ENCODE data around the gene SPAAR. TPM values are rescaled to one million over a fixed set of nuclear protein-coding genes. Genes with fewer than 3 reads are reported as not detected.

Gene SPAAR
- total RNA-seq, 1 experiment from 2014 or later: 0.72 TPM

- POLR2A ChIA-PET: interaction anchor here (0.5 to 3.3 kb wide), 4 partner anchors 10 to 133 kb away, joined by 3 to 26 read pairs (median 8); partner anchors contain the start of gene HRCT1
- CTCF ChIA-PET: interaction anchor here (0.6 to 2.6 kb wide), 6 partner anchors 9 to 168 kb away, joined by 3 to 8 read pairs (median 7); no protein-coding TSS in a partner anchor
- Mint-ChIP-seq H3K27ac (ENCODE audit: low read depth, unreplicated experiment) (no peak overlapping the region), H3K36me3 (ENCODE audit: insufficient read depth, unreplicated experiment) (peaks cover 5% of the 10 kb centered on the region), H3K4me3 (ENCODE audit: unreplicated experiment) (no peak overlapping the region), H3K9me3 (ENCODE audit: unreplicated experiment) (peaks cover 8% of the 10 kb centered on the region), H3K27me3 (ENCODE audit: insufficient read depth, unreplicated experiment) (no peaks in the 10 kb centered on the region), H3K4me1 (ENCODE audit: insufficient read depth, unreplicated experiment) (peaks cover 19% of the 10 kb centered on the region)
- no TSS peak for BruUV-seq (replicated peaks)
- DNase-seq (ENCODE audit: unreplicated experiment): peak; percentile 69
- TF ChIP-seq, protein P1, sequence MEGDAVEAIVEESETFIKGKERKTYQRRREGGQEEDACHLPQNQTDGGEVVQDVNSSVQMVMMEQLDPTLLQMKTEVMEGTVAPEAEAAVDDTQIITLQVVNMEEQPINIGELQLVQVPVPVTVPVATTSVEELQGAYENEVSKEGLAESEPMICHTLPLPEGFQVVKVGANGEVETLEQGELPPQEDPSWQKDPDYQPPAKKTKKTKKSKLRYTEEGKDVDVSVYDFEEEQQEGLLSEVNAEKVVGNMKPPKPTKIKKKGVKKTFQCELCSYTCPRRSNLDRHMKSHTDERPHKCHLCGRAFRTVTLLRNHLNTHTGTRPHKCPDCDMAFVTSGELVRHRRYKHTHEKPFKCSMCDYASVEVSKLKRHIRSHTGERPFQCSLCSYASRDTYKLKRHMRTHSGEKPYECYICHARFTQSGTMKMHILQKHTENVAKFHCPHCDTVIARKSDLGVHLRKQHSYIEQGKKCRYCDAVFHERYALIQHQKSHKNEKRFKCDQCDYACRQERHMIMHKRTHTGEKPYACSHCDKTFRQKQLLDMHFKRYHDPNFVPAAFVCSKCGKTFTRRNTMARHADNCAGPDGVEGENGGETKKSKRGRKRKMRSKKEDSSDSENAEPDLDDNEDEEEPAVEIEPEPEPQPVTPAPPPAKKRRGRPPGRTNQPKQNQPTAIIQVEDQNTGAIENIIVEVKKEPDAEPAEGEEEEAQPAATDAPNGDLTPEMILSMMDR (IDR thresholded peaks at IDR 0.05; ENCODE audit: unreplicated experiment): no peak
- intact Hi-C loops (cut with micrococcal nuclease): no loop called here
Observed at GRCh38 chr9:35935261-35935660, 26.0 kb downstream of the SPAAR start.

GRCh38 chr9:35935755-35936509 lies 26.6 kb downstream of the SPAAR start:
- TF ChIP-seq, protein P1 (IDR thresholded peaks at IDR 0.05; ENCODE audit: unreplicated experiment): no peak
- ChIA-PET CTCF (interaction anchor here (0.7 to 2.6 kb wide), 5 partner anchors 9 to 255 kb away, joined by 3 to 8 read pairs (median 7); partner anchors contain the start of gene CLTA), POLR2A (interaction anchor here (0.5 to 3.3 kb wide), 8 partner anchors 10 to 255 kb away, joined by 3 to 26 read pairs (median 4); partner anchors contain the start of genes CLTA and HRCT1)
- peaks cover 8% of the 10 kb centered on the region for H3K9me3 Mint-ChIP-seq (ENCODE audit: unreplicated experiment)
- no peak overlapping the region for H3K4me3 Mint-ChIP-seq (ENCODE audit: unreplicated experiment)
- H3K27ac Mint-ChIP-seq (ENCODE audit: low read depth, unreplicated experiment): peak overlapping the region; percentile 74
- no peaks in the 10 kb centered on the region for H3K27me3 Mint-ChIP-seq (ENCODE audit: insufficient read depth, unreplicated experiment)
- peaks cover 5% of the 10 kb centered on the region for H3K36me3 Mint-ChIP-seq (ENCODE audit: insufficient read depth, unreplicated experiment)
- intact Hi-C loops (cut with micrococcal nuclease): no loop called here
- peaks cover 19% of the 10 kb centered on the region for H3K4me1 Mint-ChIP-seq (ENCODE audit: insufficient read depth, unreplicated experiment)
- peak; percentile 43 for DNase-seq (ENCODE audit: unreplicated experiment)
- BruUV-seq (replicated peaks): no TSS peak

GRCh38 chr9:35937227-35937626 lies 27.9 kb downstream of the SPAAR start:
- CTCF ChIA-PET: interaction anchor here (2.6 kb wide), 1 partner anchor 166 kb away, joined by 8 read pairs; no protein-coding TSS in a partner anchor
- POLR2A ChIA-PET: interaction anchor here (0.6 to 1.3 kb wide), 2 partner anchors 13 to 76 kb away, joined by 3 to 5 read pairs; no protein-coding TSS in a partner anchor
- H3K27me3 Mint-ChIP-seq (ENCODE audit: insufficient read depth, unreplicated experiment): no peaks in the 10 kb centered on the region

More at GRCh38 chr9:35937227-35937626, 27.9 kb downstream of the SPAAR start:
- no peak for DNase-seq (ENCODE audit: unreplicated experiment)
- TF ChIP-seq, protein P1 (IDR thresholded peaks at IDR 0.05; ENCODE audit: unreplicated experiment): no peak
- Mint-ChIP-seq H3K4me1 (ENCODE audit: insufficient read depth, unreplicated experiment) (peaks cover 19% of the 10 kb centered on the region), H3K27ac (ENCODE audit: low read depth, unreplicated experiment) (peak overlapping the region; percentile 33), H3K4me3 (ENCODE audit: unreplicated experiment) (no peak overlapping the region), H3K36me3 (ENCODE audit: insufficient read depth, unreplicated experiment) (peaks cover 5% of the 10 kb centered on the region), H3K9me3 (ENCODE audit: unreplicated experiment) (peaks cover 8% of the 10 kb centered on the region)
- intact Hi-C loops (cut with micrococcal nuclease): no loop called here
- BruUV-seq (replicated peaks): no TSS peak
